GM19099 (cell line): Measurements from ENCODE around the gene TLCD3B.

ENCODE experiments used
- POLR2A ChIP-seq: IDR thresholded peaks from 3 replicates; pipeline ENCODE4 v1.6.1; 2011; ENCODE audit warnings: low read depth; ENCODE audit not compliant: insufficient read length; ENCODE audit errors: extremely low read depth

TLCD3B gene

DNA sequence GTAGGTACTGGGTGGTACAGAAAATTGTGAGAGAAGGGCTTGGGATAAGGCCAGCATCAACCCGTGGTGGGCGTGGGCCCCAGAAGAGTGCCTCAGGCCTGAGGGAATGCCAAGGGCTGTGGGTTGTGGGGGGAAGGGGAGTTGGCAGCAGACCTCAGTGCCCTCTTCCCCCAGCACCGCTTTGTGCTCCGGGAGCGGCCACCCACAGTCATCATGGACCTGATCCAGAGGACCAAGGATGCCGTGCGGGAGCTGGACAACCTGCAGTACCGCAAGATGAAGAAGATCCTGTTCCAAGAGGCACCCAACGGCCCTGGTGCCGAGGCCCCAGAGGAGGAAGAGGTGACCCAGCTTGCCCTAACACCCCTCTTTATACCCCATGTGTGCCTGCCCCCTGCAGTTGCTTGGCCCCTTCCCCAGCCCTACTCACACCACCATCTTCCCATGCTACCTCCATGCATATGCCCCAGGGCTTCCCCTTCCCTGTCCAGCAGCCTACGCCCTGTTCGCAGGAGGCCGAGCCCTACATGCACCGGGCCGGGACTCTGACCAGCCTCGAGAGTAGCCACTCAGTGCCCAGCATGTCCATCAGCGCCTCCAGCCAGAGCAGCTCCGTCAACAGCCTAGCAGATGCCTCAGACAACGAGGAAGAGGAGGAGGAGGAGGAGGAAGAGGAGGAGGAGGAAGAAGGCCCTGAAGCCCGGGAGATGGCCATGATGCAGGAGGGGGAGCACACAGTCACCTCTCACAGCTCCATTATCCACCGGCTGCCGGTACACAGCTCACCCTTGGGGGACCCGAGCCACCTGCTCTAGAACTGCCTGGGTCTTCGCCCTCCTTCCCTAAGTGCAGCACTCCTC lies 48.3 kb downstream of the TLCD3B start:
- no peak for TF ChIP-seq POLR2A

DNA sequence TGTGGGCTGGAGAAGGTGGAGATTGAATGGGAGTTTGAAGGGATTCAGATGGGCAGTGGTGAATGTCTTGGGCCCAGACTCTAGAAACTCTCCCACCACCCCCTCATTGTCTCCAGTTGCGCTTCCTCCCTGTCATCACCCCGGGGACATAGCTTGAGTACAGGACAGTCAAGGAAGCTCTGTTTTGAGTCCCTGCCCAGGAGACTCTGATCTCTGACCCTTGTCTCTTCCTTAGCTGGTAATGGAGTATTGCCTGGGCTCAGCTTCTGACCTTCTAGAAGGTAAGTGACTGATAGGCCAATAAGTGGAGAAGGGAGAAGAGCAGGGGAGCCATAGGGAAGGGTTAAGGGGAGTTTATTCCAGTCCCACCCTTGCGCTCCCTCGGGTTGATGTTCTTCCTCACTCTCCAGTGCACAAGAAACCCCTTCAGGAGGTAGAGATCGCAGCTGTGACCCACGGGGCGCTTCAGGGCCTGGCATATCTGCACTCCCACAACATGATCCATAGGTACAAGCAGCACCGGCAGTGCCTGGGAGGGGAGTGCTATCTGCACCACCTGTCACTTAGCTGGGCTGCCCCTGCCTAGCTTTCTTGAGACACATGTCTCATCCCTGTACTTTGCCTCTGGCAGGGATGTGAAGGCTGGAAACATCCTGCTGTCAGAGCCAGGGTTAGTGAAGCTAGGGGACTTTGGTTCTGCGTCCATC lies 52.4 kb downstream of the TLCD3B start:
- TF ChIP-seq POLR2A: no peak

DNA sequence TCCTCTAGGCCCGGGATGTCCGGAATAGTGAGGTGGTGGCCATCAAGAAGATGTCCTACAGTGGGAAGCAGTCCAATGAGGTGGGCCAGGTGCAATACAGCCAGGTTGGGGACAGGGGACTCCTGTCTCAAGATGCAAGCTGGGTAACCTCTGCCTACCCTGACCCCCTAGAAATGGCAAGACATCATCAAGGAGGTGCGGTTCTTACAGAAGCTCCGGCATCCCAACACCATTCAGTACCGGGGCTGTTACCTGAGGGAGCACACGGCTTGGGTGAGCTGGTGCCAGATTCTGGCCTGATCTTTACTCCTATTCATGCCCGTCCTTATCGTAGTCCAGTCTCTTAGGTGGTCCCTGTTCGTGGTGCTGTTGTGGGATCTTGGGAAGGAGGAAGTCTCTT lies 53.0 kb downstream of the TLCD3B start:
- TF ChIP-seq POLR2A: no peak

DNA sequence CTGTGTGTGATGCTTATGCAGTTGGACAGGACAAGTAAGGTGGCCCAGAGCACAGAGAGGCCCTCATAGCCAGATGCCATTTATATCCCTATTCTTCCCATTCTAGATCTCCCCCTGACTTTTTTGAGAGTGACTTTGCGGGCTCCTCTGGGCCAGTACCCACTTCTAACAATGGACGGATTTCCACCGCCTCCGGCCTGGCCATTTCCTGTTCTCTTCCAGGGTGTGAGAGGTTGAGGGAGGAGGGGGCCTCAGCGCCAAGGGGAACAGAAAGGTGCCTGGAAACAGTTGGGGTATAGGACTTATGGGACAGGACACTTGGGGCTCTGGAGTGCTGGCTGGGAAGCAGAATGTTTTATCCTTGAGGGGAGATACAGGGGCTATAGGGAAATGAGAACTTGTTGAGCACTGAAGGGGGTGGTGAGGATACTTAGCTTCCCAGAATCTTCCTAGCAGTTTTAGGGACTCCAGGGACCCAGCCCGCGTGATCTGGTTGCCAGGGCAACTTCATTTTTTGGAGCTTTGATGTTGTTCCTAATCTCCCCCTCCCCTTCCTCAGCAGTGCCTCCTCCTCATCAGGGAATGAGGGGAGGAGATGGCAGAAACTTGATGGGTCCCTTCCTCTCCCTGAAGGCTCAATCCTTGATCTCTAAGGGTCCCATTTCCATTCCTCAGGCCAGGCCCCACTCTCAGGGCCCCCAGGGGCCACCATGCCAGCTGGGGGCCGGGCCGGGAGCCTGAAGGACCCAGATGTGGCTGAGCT lies 53.8 kb downstream of the TLCD3B start:
- TF ChIP-seq POLR2A: no peak

DNA sequence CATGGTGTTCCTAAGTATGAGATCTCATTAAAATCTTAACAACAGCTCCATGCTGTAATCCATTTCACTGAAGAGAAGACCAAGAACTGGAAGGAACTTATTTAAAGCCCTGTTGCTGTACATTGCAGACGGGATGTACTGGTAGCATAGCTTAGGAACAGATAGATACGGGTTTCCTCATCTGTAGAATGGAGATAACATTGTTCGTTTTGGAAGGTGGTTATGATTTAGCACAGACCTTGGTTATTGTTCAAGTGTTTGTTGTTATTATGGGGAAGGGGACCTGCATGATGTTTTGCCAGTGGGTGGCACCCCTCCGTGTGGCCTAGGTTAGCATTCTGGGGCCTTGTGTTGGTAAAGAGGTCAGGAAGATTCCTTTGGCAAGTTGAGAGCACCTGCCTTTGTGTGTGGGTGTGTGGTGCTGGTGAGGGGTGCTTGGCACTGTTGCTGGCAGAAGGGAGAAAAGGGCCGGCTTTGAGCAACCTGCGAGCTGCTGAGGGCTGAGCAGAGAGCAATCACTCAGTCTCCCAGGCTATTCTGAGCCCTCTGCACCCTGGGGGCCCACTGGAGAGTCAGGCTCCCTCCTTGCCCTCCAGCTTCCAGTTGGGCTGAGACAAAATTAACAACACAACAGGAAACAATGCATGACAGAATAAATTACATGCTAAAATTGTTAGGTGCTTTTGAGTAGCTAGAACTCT lies 55.1 kb downstream of the TLCD3B start:
- no peak for TF ChIP-seq POLR2A

DNA sequence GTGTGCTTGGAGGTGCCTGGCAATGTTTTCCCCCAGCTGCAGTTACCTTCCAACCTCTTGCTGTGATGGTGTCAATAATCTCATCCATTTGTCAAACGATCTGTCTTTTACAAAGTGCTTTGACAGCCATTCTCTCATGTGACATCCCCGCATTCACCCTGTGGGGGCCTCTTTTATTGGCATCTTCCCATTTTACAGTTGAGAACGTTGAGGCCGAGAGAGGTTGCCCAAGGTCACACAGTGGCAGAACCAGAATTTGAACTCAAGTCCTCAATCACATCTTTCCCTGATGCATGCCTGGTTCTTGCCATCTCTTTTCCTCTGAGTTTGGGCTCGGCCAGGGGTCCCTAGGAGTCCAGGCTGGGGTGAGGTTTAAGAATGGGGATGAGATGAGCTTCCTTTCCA lies 55.9 kb downstream of the TLCD3B start:
- no peak for TF ChIP-seq POLR2A
